Skeletal muscle tissue (tissue), 4 donors: Measurements from ENCODE around the gene GTF2IRD1. TPM values are rescaled to one million over a fixed set of nuclear protein-coding genes. Genes with fewer than 3 reads are reported as not detected.

Source experiments
- H3K27ac ChIP-seq: one replicate; pipeline ENCODE4 v1.7.0; 2013; ENCODE audit warnings: mild to moderate bottlenecking, low read depth, low read length, inconsistent platforms
- H3K27me3 ChIP-seq, 3 donors: one replicate each; pipeline ENCODE4 v1.7.0; 2013; ENCODE audit warnings: low read length in 3 of 3; ENCODE audit not compliant: control insufficient read depth in 3 of 3, insufficient read depth in 3 of 3
- H3K36me3 ChIP-seq, 3 donors: one replicate each; pipeline ENCODE4 v1.7.0; 2013; ENCODE audit warnings: low read length in 3 of 3; ENCODE audit not compliant: control insufficient read depth in 3 of 3, insufficient read depth in 3 of 3
- H3K4me1 ChIP-seq, 3 donors: one replicate each; pipeline ENCODE4 v1.7.0; 2013; ENCODE audit warnings: low read length in 3 of 3, mild to moderate bottlenecking in 3 of 3; ENCODE audit not compliant: control insufficient read depth in 3 of 3, insufficient read depth in 3 of 3
- H3K4me3 ChIP-seq, 3 donors: one replicate each; pipeline ENCODE4 v1.7.0; 2013; ENCODE audit warnings: low read length in 3 of 3
- H3K9ac ChIP-seq, 3 donors: one replicate each; pipeline ENCODE4 v1.7.0; 2013; ENCODE audit warnings: low read length in 3 of 3, mild to moderate bottlenecking in 3 of 3, moderate library complexity in 2 of 3, low read depth in 1 of 3
- H3K9me3 ChIP-seq, 3 donors: one replicate each; pipeline ENCODE4 v1.7.0; 2013; ENCODE audit warnings: low read length in 3 of 3; ENCODE audit not compliant: control insufficient read depth in 3 of 3
- total RNA-seq: library from RNA; depleted of rRNA; stranded (reverse); fragments of >200 nt; gene quantifications from one replicate; pipeline ENCODE4 v1.2.3, GENCODE V29; 2014
- donor health status: Osteomylitis.

The GTF2IRD1 gene
- total RNA-seq, 1 donor from 2014 or later = 16.2 TPM

DNA sequence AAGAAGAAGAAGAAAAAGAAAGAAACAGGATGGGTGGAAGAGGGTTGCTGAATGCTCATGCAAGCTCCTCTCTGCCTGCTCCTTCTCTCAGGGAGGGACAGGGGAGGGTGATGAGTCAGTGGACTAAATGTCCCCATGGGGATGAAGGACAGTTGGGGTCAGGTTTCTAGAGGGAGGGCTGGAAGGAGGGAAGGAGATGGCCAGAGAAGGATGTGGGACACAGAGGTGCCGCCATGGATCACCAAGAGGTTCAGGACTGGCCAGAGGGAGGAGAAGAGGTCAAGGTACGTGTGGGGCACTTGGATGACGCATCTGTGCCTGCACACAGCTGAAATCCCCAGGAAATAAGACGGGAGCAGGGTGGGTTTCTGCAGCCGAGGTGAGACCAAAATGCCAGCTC, 115.0 kb downstream of the GTF2IRD1 start:
- Histone ChIP-seq H3K4me1 (peaks cover 0 to 8% (median 2%) of the 10 kb centered on the region in 3 donors), H3K27ac (no peak overlapping the region), H3K9me3 (no peaks in the 10 kb centered on the region), H3K9ac (no peak overlapping the region), H3K36me3 (peaks cover 0 to 6% (median 0%) of the 10 kb centered on the region in 3 donors), H3K4me3 (no peak overlapping the region), H3K27me3 (no peaks in the 10 kb centered on the region)

DNA sequence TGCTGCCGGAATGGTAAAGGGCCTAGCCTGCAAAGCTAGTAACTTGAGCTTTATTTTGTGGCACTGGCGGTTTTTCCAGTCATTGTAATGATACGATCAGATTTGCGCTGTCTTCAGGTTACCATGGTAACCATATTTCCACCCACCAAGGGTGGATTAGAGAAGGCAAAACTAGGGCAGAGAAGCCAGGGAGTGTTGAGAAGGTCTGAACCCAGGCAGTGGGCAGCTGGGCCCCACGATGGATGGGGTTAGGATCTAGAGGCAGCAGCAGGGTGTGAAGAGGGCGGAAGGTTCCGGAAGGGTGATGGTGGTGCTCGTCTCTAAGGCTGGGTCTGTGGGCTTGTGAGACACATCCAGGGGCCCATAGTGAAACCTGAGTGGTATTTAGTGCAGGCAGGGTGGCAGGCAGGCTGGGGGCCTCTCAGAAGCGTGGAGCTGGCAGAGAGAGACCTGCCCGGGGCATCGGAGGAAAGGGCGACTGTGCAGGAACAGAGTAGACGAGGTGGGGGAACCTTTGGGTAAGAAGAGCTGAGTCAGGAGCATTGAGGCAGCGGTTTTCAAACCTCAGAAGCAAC, 115.9 kb downstream of the GTF2IRD1 start:
- Histone ChIP-seq H3K9me3 (no peaks in the 10 kb centered on the region), H3K4me1 (peaks cover 0 to 8% (median 2%) of the 10 kb centered on the region in 3 donors), H3K36me3 (peaks cover 0 to 6% (median 0%) of the 10 kb centered on the region in 3 donors), H3K27me3 (no peaks in the 10 kb centered on the region), H3K4me3 (no peak overlapping the region), H3K9ac (peak overlapping the region in 1 of 3 donors; percentile 33), H3K27ac (no peak overlapping the region)

DNA sequence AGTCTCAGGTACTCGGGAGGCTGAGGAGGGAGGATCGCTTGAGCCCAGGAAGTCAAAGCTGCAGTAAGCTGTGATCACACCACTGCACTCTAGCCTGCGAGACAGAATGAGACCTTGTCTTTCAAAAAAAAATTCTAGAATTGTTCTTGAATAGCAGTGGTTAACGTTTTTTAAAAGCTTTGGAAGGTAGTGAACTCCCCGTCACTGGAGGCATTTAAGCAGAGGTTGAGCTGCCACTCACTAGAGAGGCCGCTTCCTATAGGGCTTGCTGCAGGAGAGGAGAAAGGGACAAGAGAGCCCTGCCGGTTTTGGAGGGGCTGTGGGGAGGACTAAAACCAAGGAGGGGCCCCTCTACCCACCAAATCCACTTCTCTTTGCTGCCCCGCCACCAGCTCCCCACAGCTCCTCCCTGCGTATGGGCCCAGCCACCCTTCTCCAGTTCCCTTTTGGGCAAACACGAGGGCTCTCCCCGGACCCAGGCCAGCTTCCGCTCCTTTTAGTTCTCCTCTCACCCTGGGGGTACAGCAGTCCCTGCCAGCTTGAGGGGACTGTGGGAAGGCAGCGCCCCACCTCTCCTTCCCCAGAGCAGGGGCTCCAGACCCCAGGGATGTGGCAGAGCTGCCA, 116.9 kb downstream of the GTF2IRD1 start:
- H3K4me1 ChIP-seq = peaks cover 0 to 8% (median 2%) of the 10 kb centered on the region in 3 donors
- no peak overlapping the region for H3K4me3 ChIP-seq
- no peaks in the 10 kb centered on the region for H3K27me3 ChIP-seq
- no peaks in the 10 kb centered on the region for H3K9me3 ChIP-seq
- no peak overlapping the region for H3K9ac ChIP-seq
- H3K36me3 ChIP-seq = peaks cover 0 to 5% (median 0%) of the 10 kb centered on the region in 3 donors
- no peak overlapping the region for H3K27ac ChIP-seq

DNA sequence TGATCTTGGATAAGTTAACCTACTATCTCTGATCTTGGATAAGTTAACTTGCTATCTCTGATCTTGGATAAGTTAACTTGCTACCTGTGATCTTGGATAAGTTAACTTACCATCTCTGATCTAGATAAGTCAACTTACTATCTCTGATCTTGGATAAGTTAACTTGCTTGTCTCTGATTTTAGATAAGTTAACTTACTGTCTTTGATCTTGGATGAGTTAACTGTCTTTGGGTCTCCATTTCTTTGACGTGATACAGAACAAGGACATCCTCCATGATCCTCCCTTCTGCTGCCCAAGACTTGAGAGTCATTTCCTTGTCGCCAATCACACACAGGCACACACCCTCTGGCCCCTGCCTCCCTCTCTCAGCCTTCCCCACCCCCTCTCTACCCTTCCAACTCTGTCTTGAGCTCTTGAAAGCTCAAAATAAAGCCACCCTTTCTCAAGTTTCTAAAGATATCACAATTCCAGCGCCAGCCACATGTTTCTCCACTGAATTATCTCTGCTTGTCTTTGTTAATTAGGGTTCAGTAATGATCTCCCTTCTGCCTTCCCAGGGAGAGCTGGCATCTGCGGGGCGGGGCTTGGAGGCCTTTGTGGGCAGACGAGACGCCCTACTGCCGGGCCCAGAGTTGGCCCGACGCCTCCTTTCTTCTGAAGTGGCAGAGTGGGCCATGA, 118.7 kb downstream of the GTF2IRD1 start:
- no peak overlapping the region for H3K27ac ChIP-seq
- H3K27me3 ChIP-seq = no peaks in the 10 kb centered on the region
- H3K36me3 ChIP-seq = peaks cover 0 to 5% (median 0%) of the 10 kb centered on the region in 3 donors
- peaks cover 0 to 8% (median 2%) of the 10 kb centered on the region in 3 donors for H3K4me1 ChIP-seq
- no peaks in the 10 kb centered on the region for H3K9me3 ChIP-seq
- H3K4me3 ChIP-seq = no peak overlapping the region
- no peak overlapping the region for H3K9ac ChIP-seq

DNA sequence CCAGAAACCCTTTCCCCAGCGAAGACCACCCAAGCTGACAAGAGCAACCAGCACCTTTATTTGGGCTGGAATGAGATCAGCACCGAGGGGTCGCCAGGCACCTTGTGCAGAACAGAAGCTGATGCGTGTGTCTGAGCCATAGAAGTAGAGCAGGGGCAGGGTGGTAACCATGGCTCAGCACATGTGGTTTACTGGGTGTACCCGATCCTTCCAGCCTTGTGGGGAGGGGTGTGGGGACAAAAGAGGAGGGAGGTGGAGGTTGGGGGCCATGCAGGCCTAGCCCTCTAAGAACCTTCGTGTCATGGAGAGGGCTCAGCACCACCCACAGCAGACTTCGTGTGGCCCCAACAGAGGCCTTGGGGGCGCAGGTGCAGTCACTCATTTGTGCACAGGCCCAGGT, 119.8 kb downstream of the GTF2IRD1 start:
- no peak overlapping the region for H3K4me3 ChIP-seq
- peaks cover 0 to 5% (median 0%) of the 10 kb centered on the region in 3 donors for H3K36me3 ChIP-seq
- no peak overlapping the region for H3K27ac ChIP-seq
- H3K27me3 ChIP-seq = no peaks in the 10 kb centered on the region
- no peaks in the 10 kb centered on the region for H3K9me3 ChIP-seq
- H3K9ac ChIP-seq = no peak overlapping the region
- H3K4me1 ChIP-seq = peaks cover 0 to 8% (median 2%) of the 10 kb centered on the region in 3 donors

DNA sequence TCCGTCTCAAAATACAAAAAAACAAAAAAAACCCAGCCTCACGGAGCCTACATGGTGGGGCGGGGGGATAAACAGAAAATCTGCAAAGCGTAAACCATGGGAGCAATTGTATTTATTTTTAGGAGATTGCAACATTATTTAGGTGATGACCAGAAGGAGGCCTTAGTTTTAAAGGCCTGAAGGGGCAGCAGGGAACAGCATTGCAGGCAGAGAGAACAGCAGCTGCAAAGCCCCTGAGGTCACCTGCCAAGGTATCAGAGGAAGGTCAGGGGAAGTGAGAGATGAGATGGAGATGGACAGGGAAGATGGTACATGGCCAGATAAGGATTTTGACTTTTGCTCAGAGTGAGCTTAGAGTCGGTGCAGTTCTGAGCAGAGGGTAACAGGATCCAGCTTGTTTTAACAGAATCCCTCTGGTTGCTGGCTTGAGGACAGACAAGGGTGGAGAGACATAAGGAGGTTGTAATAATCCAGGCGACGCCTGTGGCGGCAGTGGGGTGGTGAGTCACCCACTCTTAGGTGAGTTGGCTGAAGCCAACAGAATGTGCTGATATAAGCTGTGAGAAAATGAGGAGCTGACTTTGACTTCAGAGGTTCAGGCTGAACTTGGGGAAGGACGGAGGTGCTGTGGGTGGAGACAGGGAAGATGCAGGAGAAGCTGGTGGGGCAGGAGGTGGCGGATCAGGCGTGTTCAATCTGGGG, 121.5 kb downstream of the GTF2IRD1 start:
- Histone ChIP-seq H3K4me1 (peaks cover 6 to 11% (median 7%) of the 10 kb centered on the region in 3 donors), H3K9ac (no peak overlapping the region), H3K9me3 (no peaks in the 10 kb centered on the region)

DNA sequence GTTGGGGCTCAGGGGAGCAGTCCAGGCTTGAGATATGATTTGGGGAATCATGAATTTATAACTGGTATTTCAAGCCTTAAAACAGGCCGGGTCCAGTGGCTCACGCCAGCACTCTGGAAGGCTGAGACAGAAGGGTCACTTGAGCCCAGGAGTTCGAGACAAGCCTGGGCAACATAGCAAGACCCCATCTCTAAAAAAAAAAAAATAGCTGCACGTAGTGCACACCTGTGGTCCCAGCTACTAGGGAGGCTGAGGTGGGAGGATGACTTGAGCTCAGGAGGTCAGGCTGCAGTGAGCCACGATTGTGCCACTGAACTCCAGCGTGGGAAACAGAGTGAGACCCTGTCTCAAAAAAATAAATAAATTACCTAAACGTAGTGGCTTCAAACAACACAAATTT, 122.1 kb downstream of the GTF2IRD1 start:
- no peaks in the 10 kb centered on the region for H3K9me3 ChIP-seq
- H3K27me3 ChIP-seq = no peaks in the 10 kb centered on the region
- peaks cover 0 to 5% (median 0%) of the 10 kb centered on the region in 3 donors for H3K36me3 ChIP-seq
- H3K9ac ChIP-seq = no peak overlapping the region
- H3K4me1 ChIP-seq = peaks cover 10 to 17% (median 13%) of the 10 kb centered on the region in 3 donors
- no peak overlapping the region for H3K4me3 ChIP-seq
- H3K27ac ChIP-seq = no peak overlapping the region

More for the DNA sequence above, 121.5 kb downstream of the GTF2IRD1 start:
- Histone ChIP-seq H3K27me3 (no peaks in the 10 kb centered on the region), H3K27ac (no peak overlapping the region), H3K36me3 (peaks cover 0 to 5% (median 0%) of the 10 kb centered on the region in 3 donors), H3K4me3 (no peak overlapping the region)

DNA sequence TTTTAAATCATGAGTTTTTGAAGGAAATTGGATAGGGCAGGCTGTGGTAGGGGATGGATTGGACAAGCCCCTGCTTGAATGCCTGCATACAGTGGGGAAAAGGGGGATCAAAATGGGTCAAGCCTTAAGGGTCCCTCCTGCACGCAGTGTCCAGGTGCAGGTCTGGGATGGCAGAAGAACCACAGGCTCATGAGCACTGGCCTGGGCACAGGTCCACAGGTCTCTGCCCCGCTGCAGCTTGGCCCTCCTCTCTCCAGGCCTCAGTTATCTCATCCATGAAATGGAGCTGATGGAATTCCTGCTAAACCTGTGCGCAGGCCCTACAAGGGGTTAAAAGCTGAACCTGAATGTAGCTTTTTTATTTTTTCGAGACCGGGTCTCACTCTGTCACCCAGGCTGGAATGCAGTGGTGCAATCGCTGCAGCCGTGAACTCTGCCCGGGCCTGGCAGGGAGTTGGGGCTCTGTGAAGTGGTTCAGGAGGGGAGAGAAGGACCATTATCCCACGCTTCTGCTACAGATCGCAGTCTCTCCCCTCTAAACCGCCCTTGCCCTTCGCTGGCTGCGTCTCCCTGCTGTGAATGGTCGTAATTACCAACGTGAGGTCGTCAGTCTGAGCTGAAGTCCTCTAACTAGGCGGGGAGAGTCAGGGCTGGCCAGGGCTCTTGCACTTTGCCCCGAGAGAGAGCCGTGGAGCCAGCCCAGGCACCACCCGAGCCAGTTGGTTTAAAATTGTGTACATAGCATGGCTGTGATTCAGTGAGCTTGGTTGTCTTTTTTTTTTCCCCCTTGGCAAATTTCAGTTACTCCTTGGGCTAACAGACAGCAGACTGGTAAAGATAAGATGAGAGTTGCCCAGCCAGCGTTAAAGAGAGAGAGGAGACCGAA, 126.3 kb downstream of the GTF2IRD1 start:
- Histone ChIP-seq H3K27me3 (no peaks in the 10 kb centered on the region), H3K9me3 (no peaks in the 10 kb centered on the region), H3K4me3 (peak overlapping the region in 1 of 3 donors; percentile 35), H3K4me1 (peaks cover 10 to 13% (median 12%) of the 10 kb centered on the region in 3 donors), H3K9ac (peak overlapping the region in 2 of 3 donors; percentile 38 to 57), H3K36me3 (peaks cover 0 to 3% (median 0%) of the 10 kb centered on the region in 3 donors), H3K27ac (peak overlapping the region; percentile 54)

DNA sequence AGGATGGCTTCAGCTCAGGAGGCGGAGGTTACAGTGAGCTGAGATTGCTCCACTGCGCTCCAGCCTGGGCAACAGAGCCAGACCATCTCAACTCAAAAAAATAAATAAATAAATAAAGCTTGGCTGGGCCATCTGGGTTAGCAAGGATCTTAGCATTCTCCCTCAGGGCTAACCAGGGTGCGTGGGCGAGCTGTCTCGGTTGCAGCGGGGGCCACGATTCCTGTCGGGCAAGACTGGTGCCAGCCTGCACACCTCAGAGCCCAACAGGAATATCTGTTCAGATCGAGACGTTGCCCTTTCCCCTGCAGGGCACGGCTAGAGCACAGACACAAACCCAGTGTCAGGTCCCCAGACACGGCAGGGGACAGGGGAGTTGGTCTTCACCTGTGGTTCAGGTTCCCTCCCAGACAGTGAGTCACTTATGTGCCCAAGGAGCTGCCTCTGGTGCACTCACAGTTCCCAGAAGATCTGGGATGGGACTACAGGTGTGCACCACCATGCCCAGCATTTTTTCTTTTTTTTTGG, 128.3 kb downstream of the GTF2IRD1 start:
- no peaks in the 10 kb centered on the region for H3K27me3 ChIP-seq
- H3K4me1 ChIP-seq = peaks cover 10 to 14% (median 13%) of the 10 kb centered on the region in 3 donors
- no peak overlapping the region for H3K4me3 ChIP-seq
- H3K27ac ChIP-seq = no peak overlapping the region
- peaks cover 0 to 5% (median 0%) of the 10 kb centered on the region in 3 donors for H3K36me3 ChIP-seq
- H3K9me3 ChIP-seq = no peaks in the 10 kb centered on the region
- H3K9ac ChIP-seq = peak overlapping the region in 1 of 3 donors; percentile 3
